HS-27A (cell line): ENCODE measurements around the gene JUN.

Experiments used
- DNase-seq: peaks from one replicate; pipeline ENCODE4 v3.0.0-alpha.2; 2012; ENCODE audit warnings: low read depth, missing footprints

JUN gene

GRCh38 chr1:58783993-58784757 is at the start of gene JUN:
Gene JUN, minus strand, starts transcription at chr1:58784047. Its CDS starts 977 bp downstream, at chr1:58783070.
- DNase-seq: peak; percentile 100

GRCh38 chr1:58833166-58833565 is 49.3 kb upstream of the JUN start:
- DNase-seq: no peak

GRCh38 chr1:58830291-58830690 is 46.4 kb upstream of the JUN start:
- DNase-seq: no peak

- no peak for DNase-seq
These were observed 46.0 kb upstream of the JUN start for GRCh38 chr1:58829866-58830265.

GRCh38 chr1:58827298-58827697 is 43.5 kb upstream of the JUN start:
- DNase-seq: no peak

GRCh38 chr1:58824753-58825389 is 41.0 kb upstream of the JUN start:
- DNase-seq: no peak

GRCh38 chr1:58823481-58824010 is 39.7 kb upstream of the JUN start:
- DNase-seq: peak; percentile 79

GRCh38 chr1:58821309-58821708 is 37.5 kb upstream of the JUN start:
- DNase-seq: no peak

GRCh38 chr1:58818976-58819375 is 35.1 kb upstream of the JUN start:
- DNase-seq: no peak

GRCh38 chr1:58818075-58818474 is 34.2 kb upstream of the JUN start:
- DNase-seq: peak; percentile 96

GRCh38 chr1:58816747-58817221 is 32.9 kb upstream of the JUN start:
- no peak for DNase-seq

- peak; percentile 80 for DNase-seq
These were observed 32.4 kb upstream of the JUN start for GRCh38 chr1:58816072-58816746.

GRCh38 chr1:58815686-58816071 is 31.8 kb upstream of the JUN start:
- DNase-seq: peak; percentile 64

GRCh38 chr1:58815069-58815685 is 31.3 kb upstream of the JUN start:
- DNase-seq: peak; percentile 93

GRCh38 chr1:58814251-58815068 is 30.6 kb upstream of the JUN start:
- DNase-seq: no peak

GRCh38 chr1:58813801-58814200 is 30.0 kb upstream of the JUN start:
- no peak for DNase-seq

- DNase-seq: no peak
These were observed 29.5 kb upstream of the JUN start for GRCh38 chr1:58813361-58813760.

- no peak for DNase-seq
These were observed 29.1 kb upstream of the JUN start for GRCh38 chr1:58812926-58813325.

- DNase-seq: no peak
These were observed 28.6 kb upstream of the JUN start for GRCh38 chr1:58812468-58812867.

GRCh38 chr1:58811303-58811702 is 27.5 kb upstream of the JUN start:
- no peak for DNase-seq

- no peak for DNase-seq
These were observed 25.6 kb upstream of the JUN start for GRCh38 chr1:58809325-58810010.
